Stimulated activated CD8-positive, alpha-beta memory T cell treated with anti-CD3 and anti-CD28 coated beads, Interleukin-15, amount 100 ng/mL, for 48 hours (primary cell): ENCODE measurements around the gene PLAC8.
A peak's percentile ranks its signal among the peaks of the same experiment; 100 is the strongest.
"Not testable (repeated sequence)": the region's sequence is repeated elsewhere in the genome, so short reads cannot be mapped to it uniquely, and the experiment has no call there.

ENCODE experiments used
- DNase-seq, 2 donors: peaks; one replicate each; pipeline ENCODE4 v3.0.0-alpha.2; 2020; ENCODE audit warnings: low read depth in 2 of 2

Gene PLAC8

GRCh38 chr4:83112678-83113428 is 1.7 kb downstream of the PLAC8 start:
- DNase-seq = no peak

- no peak for DNase-seq
These were observed 2.3 kb downstream of the PLAC8 start for GRCh38 chr4:83112231-83112630.

- DNase-seq = not testable (repeated sequence)
These were observed 2.8 kb downstream of the PLAC8 start for GRCh38 chr4:83111751-83112141.

GRCh38 chr4:83110970-83111750 is 3.4 kb downstream of the PLAC8 start:
- DNase-seq = no peak

GRCh38 chr4:83110223-83110945 is 4.1 kb downstream of the PLAC8 start:
- peak; percentile 84 to 88 for DNase-seq

- DNase-seq = peak; percentile 33 to 34
These were observed 4.9 kb downstream of the PLAC8 start for GRCh38 chr4:83109480-83110222.

- no peak for DNase-seq
These were observed 6.2 kb downstream of the PLAC8 start for GRCh38 chr4:83108101-83108861.

GRCh38 chr4:83107631-83108030 is 6.9 kb downstream of the PLAC8 start:
- no peak for DNase-seq

- no peak for DNase-seq
These were observed 9.5 kb downstream of the PLAC8 start for GRCh38 chr4:83104991-83105390.

GRCh38 chr4:83096397-83096796 is 18.1 kb downstream of the PLAC8 start:
- DNase-seq = no peak

GRCh38 chr4:83093060-83093640 is 21.4 kb downstream of the PLAC8 start:
- DNase-seq = no peak

- DNase-seq = no peak
These were observed 24.9 kb downstream of the PLAC8 start for GRCh38 chr4:83089410-83090157.

GRCh38 chr4:83084956-83085355 is 29.6 kb downstream of the PLAC8 start:
- DNase-seq = not testable (repeated sequence)

GRCh38 chr4:83083925-83084475 is 30.5 kb downstream of the PLAC8 start:
- peak in 1 of 2 donors; percentile 20 for DNase-seq

GRCh38 chr4:83082777-83083176 is 31.8 kb downstream of the PLAC8 start:
- DNase-seq = no peak

GRCh38 chr4:83080561-83080960 is 34.0 kb downstream of the PLAC8 start:
- no peak for DNase-seq

- DNase-seq = no peak
These were observed 39.0 kb downstream of the PLAC8 start for GRCh38 chr4:83075311-83076095.

- DNase-seq = peak in 1 of 2 donors; percentile 24
These were observed 39.7 kb downstream of the PLAC8 start for GRCh38 chr4:83074783-83075182.
